Cardiac septum (tissue), 1 donor: ENCODE measurements around the gene GLP2R. TPM values are rescaled to one million over a fixed set of nuclear protein-coding genes. Genes with fewer than 3 reads are reported as not detected.

Source experiments
- DNase-seq: peaks from one replicate; pipeline ENCODE4 v3.0.0-alpha.2; 2020; ENCODE audit warnings: low spot score
- intact Hi-C: fragments of 100-400 bp; cut with DNase I; formaldehyde crosslinking; loops from one replicate; pipeline ENCODE4 v1.14.0; 2022
- total RNA-seq: library from RNA; stranded (reverse); fragmentation: NEBNext Ultra II Directional; extraction: Animal tissue kit (Norgen Biotek cat#: 25700); gene quantifications from one replicate; pipeline ENCODE4 v1.2.1, GENCODE V29; 2021
- donor health status: DM: no; HTN: no; CAD: no.

GLP2R gene
- total RNA-seq, 1 donor from 2014 or later: 0.05 TPM

DNA sequence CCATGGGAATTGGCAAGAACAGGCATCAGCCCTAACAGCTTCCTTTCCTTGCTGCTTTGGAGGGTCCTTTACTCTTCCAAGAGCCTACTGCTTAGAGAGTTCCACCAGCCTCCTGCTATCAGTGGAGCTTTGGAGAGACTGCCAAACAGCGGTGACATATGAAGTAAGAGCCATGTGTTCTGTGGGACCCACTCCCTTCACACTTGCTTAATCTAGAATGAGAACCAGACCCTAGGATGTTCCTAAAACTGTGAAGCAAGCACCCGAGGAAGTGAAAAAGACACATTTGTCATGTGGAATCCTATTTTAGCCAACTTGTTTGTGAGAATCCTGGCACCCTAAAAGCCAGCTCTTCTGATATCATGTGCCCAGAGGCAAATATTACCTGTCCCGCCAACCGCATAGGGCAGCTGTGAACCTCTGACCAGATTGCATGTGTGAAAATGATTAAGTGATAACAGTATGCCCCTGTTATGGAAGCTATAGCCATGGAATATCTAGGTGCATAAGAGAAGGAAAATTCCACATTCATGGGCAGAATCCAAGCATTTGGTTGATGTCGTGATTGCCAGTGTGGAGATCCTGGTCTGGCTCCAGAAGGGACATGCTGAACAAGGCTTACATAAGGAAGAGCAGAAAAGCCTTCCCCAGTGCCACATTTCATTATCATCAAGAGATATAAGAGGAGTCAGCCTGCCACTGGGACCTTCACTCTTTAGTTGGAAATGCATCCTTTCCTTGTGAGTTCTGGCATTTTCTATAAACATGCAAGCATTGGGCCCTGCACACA is 60.6 kb downstream of the GLP2R start:
- intact Hi-C loops: loop anchor here (5.0 kb wide), 1 partner anchor 159 kb away; no protein-coding TSS in a partner anchor

GRCh38 chr17:9887508-9887907 is 61.8 kb downstream of the GLP2R start:
- DNase-seq: no peak
- intact Hi-C loops: loop anchor here (5.0 kb wide), 1 partner anchor 160 kb away; no protein-coding TSS in a partner anchor

More for the DNA sequence above, 60.6 kb downstream of the GLP2R start:
- no peak for DNase-seq

- intact Hi-C loops: no loop called here
- no peak for DNase-seq
Measured at GRCh38 chr17:9890124-9890523, 64.4 kb downstream of the GLP2R start.

- DNase-seq: no peak
- intact Hi-C loops: no loop called here
Measured at GRCh38 chr17:9893411-9894012, 67.8 kb downstream of the GLP2R start.

- DNase-seq: no peak
- intact Hi-C loops: no loop called here
Measured at GRCh38 chr17:9894231-9894630, 68.5 kb downstream of the GLP2R start.

GRCh38 chr17:9895923-9896322 is 70.2 kb downstream of the GLP2R start:
- no peak for DNase-seq
- intact Hi-C loops: no loop called here

GRCh38 chr17:9897372-9897968 is 71.7 kb downstream of the GLP2R start:
- no peak for DNase-seq
- intact Hi-C loops: no loop called here

GRCh38 chr17:9898812-9899211 is 73.1 kb downstream of the GLP2R start:
- intact Hi-C loops: no loop called here

DNA sequence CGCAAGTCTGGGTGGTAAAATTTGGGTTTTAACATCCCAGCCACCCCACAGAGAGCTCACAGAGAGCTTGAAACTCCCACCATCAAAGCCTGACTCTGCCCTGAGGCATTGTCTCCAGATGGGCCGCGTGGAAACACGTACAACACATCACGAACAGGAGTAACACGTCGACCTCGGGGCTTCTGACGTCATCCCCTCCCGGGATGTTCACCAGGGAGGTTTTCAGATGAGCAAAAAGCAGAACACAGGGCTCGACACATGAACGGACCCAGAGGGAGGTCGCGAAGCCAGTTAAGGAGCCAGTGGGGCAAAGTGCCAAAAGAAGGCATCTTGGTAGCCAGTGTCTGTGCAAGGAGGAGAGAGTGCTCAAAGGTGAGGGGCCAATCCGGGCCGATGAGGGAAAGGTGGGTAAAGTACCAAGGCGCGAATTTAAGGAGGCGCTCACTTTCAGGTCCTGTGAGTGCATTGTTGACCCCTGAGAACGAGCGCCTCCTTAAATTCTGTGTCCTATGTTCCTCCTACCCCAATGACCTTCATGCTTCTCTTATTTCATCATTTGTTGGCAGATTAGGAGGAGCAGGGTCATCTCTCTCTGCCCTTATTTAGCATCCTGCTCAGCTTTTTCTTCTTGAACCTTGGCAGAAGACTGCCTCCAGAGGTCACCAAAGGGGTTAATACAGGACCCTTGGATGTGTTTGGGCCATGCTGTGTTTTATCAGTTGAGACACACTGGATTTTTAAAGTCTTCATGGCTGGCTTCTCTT is 73.7 kb downstream of the GLP2R start:
- no peak for DNase-seq
- intact Hi-C loops: no loop called here

More at GRCh38 chr17:9898812-9899211, 73.1 kb downstream of the GLP2R start:
- no peak for DNase-seq

DNA sequence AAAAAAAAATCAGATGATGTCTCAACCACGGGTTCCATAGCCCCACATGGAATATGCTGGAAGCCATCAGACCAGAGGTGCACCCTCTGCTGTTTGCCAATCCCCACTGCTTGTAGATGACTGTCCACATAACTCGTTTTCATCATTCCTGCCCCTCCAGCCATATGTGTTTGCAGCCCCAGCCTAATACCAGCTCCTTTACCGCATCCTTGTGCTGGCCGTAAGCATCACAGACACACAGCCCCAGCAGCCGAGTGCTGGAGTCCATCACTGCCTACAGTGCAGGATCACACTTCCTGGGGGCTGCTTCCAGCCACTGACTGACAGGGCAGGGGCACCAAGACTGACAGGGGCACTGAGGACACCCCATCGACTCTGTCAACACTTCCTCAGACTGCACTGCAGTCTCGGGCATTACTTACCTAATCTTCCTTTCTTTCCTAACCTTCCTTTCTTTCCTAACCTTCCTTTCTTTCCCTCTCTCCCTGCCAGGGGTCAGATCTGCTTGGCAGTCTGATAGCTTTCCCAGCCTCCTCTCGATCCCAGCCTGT is 74.4 kb downstream of the GLP2R start:
- intact Hi-C loops: no loop called here
- DNase-seq: no peak

DNA sequence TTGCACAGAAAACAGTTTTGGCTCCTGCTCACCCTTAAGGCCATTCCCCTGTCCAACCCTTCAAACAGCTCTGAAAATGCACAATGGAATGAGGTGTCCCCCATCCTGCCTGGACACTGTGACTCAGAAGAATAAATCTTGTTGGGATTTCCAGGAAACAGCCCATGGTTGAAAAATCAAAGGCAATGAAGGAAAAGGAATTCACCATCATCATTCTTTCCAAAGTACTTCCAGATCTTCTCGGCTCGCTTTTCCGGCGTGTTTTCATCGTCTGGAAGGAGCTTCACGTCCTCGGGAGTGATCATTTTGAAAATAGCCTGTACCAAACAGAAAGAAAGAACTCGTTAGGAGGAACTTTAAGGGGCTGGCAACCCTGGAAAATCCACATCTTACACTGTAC is 75.1 kb downstream of the GLP2R start:
- intact Hi-C loops: no loop called here
- no peak for DNase-seq

DNA sequence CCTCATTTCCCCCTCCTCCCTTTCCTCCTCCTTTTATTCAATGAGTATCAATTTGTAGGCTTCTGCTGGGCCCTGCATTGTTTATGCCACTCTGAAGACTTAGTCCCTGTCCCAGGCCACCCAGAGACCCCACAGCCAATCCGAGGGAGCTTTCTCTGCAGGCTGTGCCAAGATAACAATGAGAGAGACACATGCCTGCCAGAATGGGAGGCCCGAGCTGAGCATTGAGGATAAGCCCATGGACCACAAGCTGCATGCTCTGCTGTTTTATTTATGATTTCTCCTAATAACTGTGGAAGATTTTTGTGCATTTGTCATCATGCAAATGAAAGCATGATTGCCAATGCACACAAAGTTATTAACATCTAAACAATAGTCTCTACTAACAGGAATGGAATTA is 76.4 kb downstream of the GLP2R start:
- intact Hi-C loops: no loop called here
- no peak for DNase-seq

- no peak for DNase-seq
- intact Hi-C loops: no loop called here
Measured at GRCh38 chr17:9904277-9905077, 78.8 kb downstream of the GLP2R start.

DNA sequence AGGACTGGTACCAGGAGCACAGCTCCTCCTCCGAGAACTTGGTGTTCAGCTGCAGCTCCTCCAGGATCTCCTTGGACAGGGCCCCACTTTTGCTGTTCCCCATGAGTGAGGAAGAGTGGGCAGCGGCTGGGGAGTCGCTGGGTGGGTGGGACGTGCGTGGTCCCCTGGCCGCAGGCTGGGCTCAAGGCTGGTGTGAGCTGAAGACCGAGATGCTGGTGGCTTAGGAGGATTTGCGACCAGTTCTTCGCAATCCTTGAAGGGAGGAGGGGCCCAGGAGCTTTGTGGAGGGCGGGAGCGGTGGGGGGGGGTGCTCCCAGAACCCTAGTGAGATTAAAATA is 79.3 kb downstream of the GLP2R start, which contains the start of gene RCVRN:
Gene RCVRN, minus strand, starts transcription at position 194 of the 338 bp plus-strand sequence. Its CDS starts 91 bp downstream, at position 103.
- no peak for DNase-seq
- intact Hi-C loops: no loop called here

GRCh38 chr17:9905902-9906301 is 80.2 kb downstream of the GLP2R start:
- intact Hi-C loops: no loop called here
- DNase-seq: no peak

GRCh38 chr17:9906616-9907015 is 80.9 kb downstream of the GLP2R start:
- DNase-seq: no peak
- intact Hi-C loops: no loop called here

- intact Hi-C loops: no loop called here
- peak; percentile 20 for DNase-seq
Measured at GRCh38 chr17:9907131-9907530, 81.4 kb downstream of the GLP2R start.

DNA sequence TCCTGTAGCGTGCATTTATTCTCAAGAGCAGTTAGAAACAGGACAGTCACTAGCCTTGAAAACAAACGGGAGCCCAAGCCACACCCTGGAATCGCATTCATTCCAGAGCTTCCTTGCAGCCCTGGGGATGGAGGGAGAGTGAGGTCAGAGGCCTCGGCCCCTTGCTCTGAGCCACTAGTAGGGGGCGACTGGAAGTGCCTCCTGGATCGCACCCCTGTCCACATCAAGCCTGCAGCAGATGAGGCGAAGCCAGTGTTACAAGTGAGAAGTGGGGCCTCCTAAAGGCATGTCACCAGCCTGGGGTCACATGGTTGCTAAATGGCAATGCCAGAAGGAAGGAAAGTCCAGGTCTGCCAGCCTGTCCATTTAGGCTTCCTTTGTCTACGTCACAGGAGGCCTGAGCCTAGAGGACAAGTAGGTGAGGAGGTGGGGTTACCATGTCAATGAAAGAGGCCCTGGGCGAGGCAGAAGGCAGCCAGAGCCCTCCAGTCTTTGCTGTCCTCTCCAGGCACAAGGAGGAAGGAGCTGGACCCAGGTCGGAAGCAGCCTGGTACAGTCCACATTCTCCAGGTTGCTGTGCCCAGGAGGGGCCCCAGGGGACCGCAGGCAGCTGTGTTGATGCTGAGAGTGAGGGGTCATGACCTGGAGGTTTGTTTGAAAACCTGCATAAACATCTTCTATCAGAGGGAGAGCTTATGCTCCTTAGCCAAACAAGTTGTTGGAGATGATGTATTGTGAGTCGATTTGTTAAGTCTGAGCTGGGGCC is 82.3 kb downstream of the GLP2R start:
- intact Hi-C loops: no loop called here
- peak; percentile 61 for DNase-seq
